PC-3 (cell line): Measurements from ENCODE around the gene HDAC11. TPM values are rescaled to one million over a fixed set of nuclear protein-coding genes. Genes with fewer than 3 reads are reported as not detected.

ENCODE experiments used
- ATAC-seq: fragments of 200-7000 bp; cut with Tn5 transposase; 2 replicates; pipeline ENCODE4 v1.9.1; 2020; ENCODE audit warnings: mild to moderate bottlenecking, moderate library complexity
- BruUV-seq: library from RNA; stranded (reverse); fragments of 400-500 nt; replicated peaks from 2 replicates; lab custom pipeline; 2021; lab: Mats Ljungman, UMichigan
- CTCF ChIA-PET: fragments of 300-600 bp; sonication (Branson Sonifier 250); formaldehyde crosslinking; loops from one replicate; lab custom pipeline; 2022; ENCODE audit warnings: antibody characterized with exemption; lab: Charles Lee
- POLR2A ChIA-PET: fragments of 300-600 bp; sonication (Branson Sonifier 250); formaldehyde crosslinking; loops from one replicate; lab custom pipeline; 2022; ENCODE audit warnings: antibody characterized with exemption; ENCODE audit not compliant: unreplicated experiment; lab: Charles Lee
- DNase-seq: peaks from one replicate; pipeline ENCODE4 v3.0.0-alpha.2; 2015
- H2AFZ ChIP-seq: fragments of 300-600 bp; sonication (generic); 2 replicates; pipeline ENCODE4 v1.6.0; 2016; ENCODE audit warnings: antibody characterized with exemption, low read length
- H3F3A ChIP-seq: fragments of 300-600 bp; sonication (generic); one replicate; pipeline ENCODE4 v1.6.0; 2017; ENCODE audit warnings: antibody characterized with exemption, low read length, control low read depth, mild to moderate bottlenecking; ENCODE audit not compliant: unreplicated experiment
- H3K27ac ChIP-seq: fragments of 300-600 bp; sonication (generic); 2 replicates; pipeline ENCODE4 v1.5.1; 2016; ENCODE audit warnings: mild to moderate bottlenecking, low read length
- H3K27me3 ChIP-seq: fragments of 300-600 bp; sonication (generic); 2 replicates; pipeline ENCODE4 v1.6.1; 2016; ENCODE audit warnings: low read length, mixed read lengths
- H3K36me3 ChIP-seq: fragments of 300-600 bp; sonication (generic); 2 replicates; pipeline ENCODE4 v1.6.1; 2016; ENCODE audit warnings: low read depth, mixed run types, low read length, mixed read lengths
- H3K4me1 ChIP-seq: fragments of 300-600 bp; sonication (generic); 2 replicates; pipeline ENCODE4 v1.5.1; 2016; ENCODE audit warnings: low read length; ENCODE audit not compliant: insufficient read depth
- H3K4me2 ChIP-seq: fragments of 300-600 bp; sonication (generic); 2 replicates; pipeline ENCODE4 v1.6.0; 2016; ENCODE audit warnings: low read length
- H3K4me3 ChIP-seq: fragments of 300-600 bp; sonication (generic); 2 replicates; pipeline ENCODE4 v1.5.1; 2016; ENCODE audit warnings: mild to moderate bottlenecking, low read length, mixed read lengths
- H3K79me2 ChIP-seq: fragments of 300-600 bp; sonication (generic); 2 replicates; pipeline ENCODE4 v1.6.1; 2017; ENCODE audit warnings: low read length, mixed read lengths
- H3K9ac ChIP-seq: fragments of 300-600 bp; sonication (generic); 2 replicates; pipeline ENCODE4 v1.6.0; 2016; ENCODE audit warnings: mild to moderate bottlenecking, low read length
- H3K9me2 ChIP-seq: fragments of 300-600 bp; sonication (generic); replicated peaks from 2 replicates; pipeline ENCODE4 v1.6.1; 2016; ENCODE audit warnings: mixed run types, low read length, mixed read lengths
- H3K9me3 ChIP-seq: fragments of 300-600 bp; sonication (generic); 2 replicates; pipeline ENCODE4 v1.6.1; 2016; ENCODE audit warnings: low read length, mixed read lengths
- H4K20me1 ChIP-seq: fragments of 300-600 bp; sonication (generic); 2 replicates; pipeline ENCODE4 v1.6.1; 2016; ENCODE audit warnings: low read length, mixed read lengths
- CTCF ChIP-seq: fragments of 300-600 bp; sonication (generic); conservative IDR thresholded peaks from 2 replicates; pipeline ENCODE4 v1.5.1; 2017; ENCODE audit warnings: antibody characterized with exemption, low read depth, mild to moderate bottlenecking, low read length
- EZH2 ChIP-seq: fragments of 300-600 bp; sonication (generic); IDR thresholded peaks from one replicate; pipeline ENCODE4 v1.6.1; 2017; ENCODE audit warnings: antibody characterized with exemption, mild to moderate bottlenecking, low read length; ENCODE audit not compliant: unreplicated experiment
- EZH2phosphoT487 ChIP-seq: fragments of 300-600 bp; sonication (generic); IDR thresholded peaks from 2 replicates; pipeline ENCODE4 v1.6.1; 2018; ENCODE audit warnings: mild to moderate bottlenecking, antibody characterized with exemption, low read length, borderline replicate concordance
- intact Hi-C: fragments of 100-400 bp; cut with micrococcal nuclease; formaldehyde crosslinking; loops from 2 replicates; pipeline ENCODE4 v1.9.0; 2023
- total RNA-seq: library from RNA; depleted of rRNA; stranded (reverse); fragments of >200 nt; gene quantifications from 2 replicates; pipeline ENCODE4 v1.2.3, GENCODE V29; 2014

Gene HDAC11
- total RNA-seq, 1 experiment from 2014 or later, result 24.2 TPM

GRCh38 chr3:13509059-13509815, 29.1 kb downstream of the HDAC11 start:
- Histone ChIP-seq H3K79me2 (no peaks in the 10 kb centered on the region), H3K9ac (no peak overlapping the region), H3K27ac (no peak overlapping the region), H3K4me1 (peaks cover 36% of the 10 kb centered on the region), H3K36me3 (no peaks in the 10 kb centered on the region), H4K20me1 (no peaks in the 10 kb centered on the region), H3F3A (no peaks in the 10 kb centered on the region), H3K9me3 (no peaks in the 10 kb centered on the region), H3K27me3 (no peaks in the 10 kb centered on the region), H2AFZ (no peak overlapping the region), H3K9me2 (no peaks in the 10 kb centered on the region), H3K4me2 (no peak overlapping the region), H3K4me3 (no peak overlapping the region)
- no peak for ATAC-seq
- BruUV-seq, result no TSS peak
- TF ChIP-seq CTCF, result no peak
- TF ChIP-seq EZH2phosphoT487, result no peak
- no peak for TF ChIP-seq EZH2
- DNase-seq, result no peak
- intact Hi-C loops, result no loop called here
- POLR2A ChIA-PET, result no interaction called here
- CTCF ChIA-PET, result no interaction called here

GRCh38 chr3:13509816-13510192, 29.7 kb downstream of the HDAC11 start:
- Histone ChIP-seq H3F3A (no peaks in the 10 kb centered on the region), H3K36me3 (no peaks in the 10 kb centered on the region), H3K27me3 (no peaks in the 10 kb centered on the region), H4K20me1 (no peaks in the 10 kb centered on the region), H3K4me1 (peaks cover 36% of the 10 kb centered on the region), H3K4me2 (no peak overlapping the region), H2AFZ (no peak overlapping the region), H3K9me3 (no peaks in the 10 kb centered on the region), H3K9ac (no peak overlapping the region), H3K4me3 (no peak overlapping the region), H3K9me2 (no peaks in the 10 kb centered on the region), H3K79me2 (no peaks in the 10 kb centered on the region), H3K27ac (no peak overlapping the region)
- ChIA-PET POLR2A (no interaction called here), CTCF (no interaction called here)
- no TSS peak for BruUV-seq
- intact Hi-C loops, result no loop called here
- TF ChIP-seq EZH2, result no peak
- no peak for DNase-seq
- ATAC-seq, result no peak

- CTCF ChIA-PET, result no interaction called here
- no peaks in the 10 kb centered on the region for H3K27me3 ChIP-seq
- H3F3A ChIP-seq, result no peaks in the 10 kb centered on the region
- H3K4me1 ChIP-seq, result peaks cover 32% of the 10 kb centered on the region
- TF ChIP-seq EZH2 (no peak), CTCF (no peak), EZH2phosphoT487 (no peak)
- no peaks in the 10 kb centered on the region for H3K9me2 ChIP-seq
- intact Hi-C loops, result no loop called here
- no peak overlapping the region for H3K27ac ChIP-seq
- DNase-seq, result no peak
- no peak overlapping the region for H2AFZ ChIP-seq
- POLR2A ChIA-PET, result no interaction called here
- no peak overlapping the region for H3K4me3 ChIP-seq
- H3K9ac ChIP-seq, result no peak overlapping the region
- BruUV-seq, result no TSS peak
- no peaks in the 10 kb centered on the region for H3K36me3 ChIP-seq
- ATAC-seq, result no peak
- no peaks in the 10 kb centered on the region for H4K20me1 ChIP-seq
- H3K4me2 ChIP-seq, result no peak overlapping the region
- H3K79me2 ChIP-seq, result no peaks in the 10 kb centered on the region
- H3K9me3 ChIP-seq, result no peaks in the 10 kb centered on the region
Observed at GRCh38 chr3:13512451-13512850, 32.3 kb downstream of the HDAC11 start.
